NCI-H146 treated with DMSO at 0.1 percent for 48 hours (cell line): ENCODE results near the gene MYMX.

ENCODE experiments used
- DNase-seq: peaks from one replicate; lab custom pipeline; 2025; ENCODE audit not compliant: unreplicated experiment; lab: John Stamatoyannopoulos, UW

MYMX gene

GRCh38 chr6:44249082-44249748, 32.5 kb downstream of the MYMX start:
- DNase-seq = no peak

- no peak for DNase-seq
These were observed 33.5 kb downstream of the MYMX start for GRCh38 chr6:44250067-44250717.

- no peak for DNase-seq
These were observed 34.0 kb downstream of the MYMX start for GRCh38 chr6:44250718-44251123.

GRCh38 chr6:44251576-44252524, 35.1 kb downstream of the MYMX start:
- DNase-seq = no peak

- DNase-seq = peak; percentile 41
These were observed 36.8 kb downstream of the MYMX start for GRCh38 chr6:44253307-44254101.

GRCh38 chr6:44254191-44255104, 37.7 kb downstream of the MYMX start:
- no peak for DNase-seq

GRCh38 chr6:44255105-44255808, 38.5 kb downstream of the MYMX start:
- no peak for DNase-seq

- DNase-seq = no peak
These were observed 39.4 kb downstream of the MYMX start for GRCh38 chr6:44255871-44256774.

GRCh38 chr6:44256775-44257024, 40.0 kb downstream of the MYMX start:
- DNase-seq = no peak

- DNase-seq = peak; percentile 74
These were observed 40.5 kb downstream of the MYMX start, which contains the start of gene SLC35B2 for GRCh38 chr6:44257025-44257752. Gene SLC35B2 (minus strand): TSS chr6:44257528. CDS start chr6:44257410, 118 bp downstream.

GRCh38 chr6:44257753-44258324, 41.1 kb downstream of the MYMX start:
- no peak for DNase-seq

- no peak for DNase-seq
These were observed 41.7 kb downstream of the MYMX start for GRCh38 chr6:44258325-44258863.

- no peak for DNase-seq
These were observed 42.2 kb downstream of the MYMX start for GRCh38 chr6:44258921-44259320.

- no peak for DNase-seq
These were observed 43.3 kb downstream of the MYMX start for GRCh38 chr6:44260011-44260410.

GRCh38 chr6:44260451-44261297, 43.9 kb downstream of the MYMX start:
- no peak for DNase-seq

GRCh38 chr6:44261581-44261980, 44.9 kb downstream of the MYMX start:
- DNase-seq = no peak
